ENCODE results near the gene OPRL1.

Gene OPRL1

DNA sequence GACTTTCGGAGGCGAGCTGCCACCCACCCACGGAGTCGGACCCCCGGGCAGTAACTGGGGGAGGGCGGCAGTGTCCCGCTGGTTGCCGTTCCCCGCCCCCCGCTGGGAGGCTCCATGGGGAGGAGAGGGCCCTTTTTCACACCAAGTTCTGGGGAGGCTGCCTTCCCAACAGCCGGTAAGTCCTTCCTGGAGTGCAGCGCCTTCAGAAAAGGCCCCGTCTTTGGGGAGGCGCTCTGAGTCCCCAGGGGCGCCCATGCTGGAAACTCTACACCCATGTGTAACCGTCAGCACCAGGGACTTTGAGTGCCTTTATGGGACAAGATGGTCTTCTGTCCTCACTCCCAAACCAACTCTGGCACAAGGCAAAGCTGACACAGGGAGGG, 30.0 kb upstream of the OPRL1 start:
- TF ChIP-seq, protein P1, sequence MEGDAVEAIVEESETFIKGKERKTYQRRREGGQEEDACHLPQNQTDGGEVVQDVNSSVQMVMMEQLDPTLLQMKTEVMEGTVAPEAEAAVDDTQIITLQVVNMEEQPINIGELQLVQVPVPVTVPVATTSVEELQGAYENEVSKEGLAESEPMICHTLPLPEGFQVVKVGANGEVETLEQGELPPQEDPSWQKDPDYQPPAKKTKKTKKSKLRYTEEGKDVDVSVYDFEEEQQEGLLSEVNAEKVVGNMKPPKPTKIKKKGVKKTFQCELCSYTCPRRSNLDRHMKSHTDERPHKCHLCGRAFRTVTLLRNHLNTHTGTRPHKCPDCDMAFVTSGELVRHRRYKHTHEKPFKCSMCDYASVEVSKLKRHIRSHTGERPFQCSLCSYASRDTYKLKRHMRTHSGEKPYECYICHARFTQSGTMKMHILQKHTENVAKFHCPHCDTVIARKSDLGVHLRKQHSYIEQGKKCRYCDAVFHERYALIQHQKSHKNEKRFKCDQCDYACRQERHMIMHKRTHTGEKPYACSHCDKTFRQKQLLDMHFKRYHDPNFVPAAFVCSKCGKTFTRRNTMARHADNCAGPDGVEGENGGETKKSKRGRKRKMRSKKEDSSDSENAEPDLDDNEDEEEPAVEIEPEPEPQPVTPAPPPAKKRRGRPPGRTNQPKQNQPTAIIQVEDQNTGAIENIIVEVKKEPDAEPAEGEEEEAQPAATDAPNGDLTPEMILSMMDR (IDR thresholded peaks at IDR 0.05; ENCODE audit: low read length): no peak
- TF ChIP-seq EZH2 (IDR thresholded peaks at IDR 0.05; ENCODE audit: borderline replicate concordance, low read length): no peak
- H3K9me2 ChIP-seq (ENCODE audit: low read depth, low read length): no peaks in the 10 kb centered on the region
- no peak overlapping the region for H3K4me2 ChIP-seq (ENCODE audit: low read length)
- no peaks in the 10 kb centered on the region for H3K36me3 ChIP-seq (ENCODE audit: insufficient read depth, low read length)
- no peaks in the 10 kb centered on the region for H3K4me1 ChIP-seq (ENCODE audit: insufficient read depth, low read length, severe bottlenecking)
- peaks cover 19% of the 10 kb centered on the region; the same call in 1 of the 2 replicates for H3K27me3 ChIP-seq (ENCODE audit: insufficient read depth, low read length)
- no peaks in the 10 kb centered on the region for H3K9me3 ChIP-seq (ENCODE audit: low read length)
- no peaks in the 10 kb centered on the region for H4K20me1 ChIP-seq (ENCODE audit: insufficient read depth, low read length)
- no peak overlapping the region for H3K4me3 ChIP-seq (ENCODE audit: low read depth, low read length, poor library complexity, severe bottlenecking)
- H3K79me2 ChIP-seq (ENCODE audit: insufficient read depth, low read length): no peaks in the 10 kb centered on the region
- H3K27ac ChIP-seq (ENCODE audit: low read depth, low read length, poor library complexity, severe bottlenecking): no peak overlapping the region
- no peak overlapping the region for H3K9ac ChIP-seq (ENCODE audit: low read length)
- no peaks in the 10 kb centered on the region for H3F3A ChIP-seq (ENCODE audit: insufficient read depth, low read length)
- no peak overlapping the region for H2AFZ ChIP-seq (ENCODE audit: low read length)

DNA sequence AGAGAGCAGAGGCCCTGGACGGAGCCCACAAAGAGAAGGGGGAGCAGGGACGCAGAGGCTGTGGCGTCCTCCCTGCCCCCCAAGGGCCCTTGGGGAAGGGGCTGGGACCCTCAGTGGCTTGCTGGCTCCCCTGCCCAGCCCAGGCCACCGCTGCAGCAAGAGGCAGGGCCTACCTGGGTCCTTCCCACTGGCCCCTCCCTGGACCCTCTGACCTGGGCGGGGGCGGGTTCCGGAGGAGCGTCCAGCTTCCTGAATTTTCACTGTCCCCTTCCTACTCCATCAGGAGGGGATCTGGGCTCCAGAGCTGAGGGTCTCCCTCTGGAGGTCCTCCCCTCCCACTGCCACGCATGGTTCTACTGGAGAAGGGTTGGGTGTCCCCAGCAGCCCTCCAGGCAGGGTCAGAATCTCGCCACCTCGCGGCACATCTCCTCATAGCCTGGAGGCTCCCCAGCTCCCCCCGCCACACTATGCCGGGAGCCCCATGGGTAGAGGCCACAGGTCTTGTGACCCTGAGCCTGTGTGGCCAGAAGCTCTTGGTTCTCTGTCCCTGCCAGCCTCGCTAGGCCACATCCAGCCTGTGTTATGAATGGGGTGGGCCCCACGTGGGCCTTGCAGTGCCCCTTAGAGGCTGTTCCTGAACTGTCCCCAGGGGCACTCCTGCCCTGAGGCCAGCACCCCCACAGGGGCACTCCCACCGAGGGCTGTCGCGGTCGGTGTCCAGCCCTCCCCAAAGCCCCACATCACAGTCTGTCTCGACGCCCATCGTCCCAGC, 29.4 kb upstream of the OPRL1 start:
- TF ChIP-seq, protein P1 (IDR thresholded peaks at IDR 0.05; ENCODE audit: low read length): no peak
- no peak for TF ChIP-seq EZH2 (IDR thresholded peaks at IDR 0.05; ENCODE audit: borderline replicate concordance, low read length)
- Histone ChIP-seq H3K27me3 (ENCODE audit: insufficient read depth, low read length) (peaks cover 20% of the 10 kb centered on the region), H2AFZ (ENCODE audit: low read length) (no peak overlapping the region), H3K27ac (ENCODE audit: low read depth, low read length, poor library complexity, severe bottlenecking) (no peak overlapping the region), H3K36me3 (ENCODE audit: insufficient read depth, low read length) (no peaks in the 10 kb centered on the region), H3K9me2 (ENCODE audit: low read depth, low read length) (no peaks in the 10 kb centered on the region), H3K9ac (ENCODE audit: low read length) (no peak overlapping the region), H3K4me2 (ENCODE audit: low read length) (no peak overlapping the region), H3K9me3 (ENCODE audit: low read length) (no peaks in the 10 kb centered on the region), H3F3A (ENCODE audit: insufficient read depth, low read length) (no peaks in the 10 kb centered on the region), H3K79me2 (ENCODE audit: insufficient read depth, low read length) (no peaks in the 10 kb centered on the region), H3K4me3 (ENCODE audit: low read depth, low read length, poor library complexity, severe bottlenecking) (no peak overlapping the region), H4K20me1 (ENCODE audit: insufficient read depth, low read length) (no peaks in the 10 kb centered on the region), H3K4me1 (ENCODE audit: insufficient read depth, low read length, severe bottlenecking) (no peaks in the 10 kb centered on the region)

DNA sequence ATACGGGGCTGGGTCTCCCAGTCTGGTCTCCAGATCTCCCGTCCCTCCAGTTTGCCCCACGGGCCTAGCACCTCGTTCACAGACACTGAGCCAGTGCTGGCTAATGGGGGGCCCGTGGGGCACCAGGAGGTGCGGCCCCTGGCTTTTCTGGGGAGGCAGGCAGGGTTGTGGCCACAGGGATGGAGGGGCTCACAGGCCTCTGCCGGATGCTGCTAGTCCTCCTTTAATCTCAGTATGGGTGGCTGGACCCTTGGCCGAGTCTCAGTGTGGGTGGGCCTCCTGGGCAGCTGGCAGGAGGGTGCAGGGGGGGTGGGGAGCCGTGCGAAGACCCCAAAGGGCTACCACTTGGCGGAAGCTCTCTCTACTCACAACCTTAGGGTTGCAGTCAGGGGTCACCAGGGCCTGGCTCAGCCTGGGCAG, 28.8 kb upstream of the OPRL1 start:
- no peaks in the 10 kb centered on the region for H3K36me3 ChIP-seq (ENCODE audit: insufficient read depth, low read length)
- no peaks in the 10 kb centered on the region for H4K20me1 ChIP-seq (ENCODE audit: insufficient read depth, low read length)
- H3K9ac ChIP-seq (ENCODE audit: low read length): no peak overlapping the region
- H3K9me2 ChIP-seq (ENCODE audit: low read depth, low read length): no peaks in the 10 kb centered on the region
- no peaks in the 10 kb centered on the region for H3K4me1 ChIP-seq (ENCODE audit: insufficient read depth, low read length, severe bottlenecking)
- no peak overlapping the region for H3K4me3 ChIP-seq (ENCODE audit: low read depth, low read length, poor library complexity, severe bottlenecking)
- H3K79me2 ChIP-seq (ENCODE audit: insufficient read depth, low read length): no peaks in the 10 kb centered on the region
- TF ChIP-seq, protein P1 (IDR thresholded peaks at IDR 0.05; ENCODE audit: low read length): no peak
- TF ChIP-seq EZH2 (IDR thresholded peaks at IDR 0.05; ENCODE audit: borderline replicate concordance, low read length): no peak
- H3K4me2 ChIP-seq (ENCODE audit: low read length): no peak overlapping the region
- H2AFZ ChIP-seq (ENCODE audit: low read length): no peak overlapping the region
- no peaks in the 10 kb centered on the region for H3F3A ChIP-seq (ENCODE audit: insufficient read depth, low read length)
- H3K9me3 ChIP-seq (ENCODE audit: low read length): no peaks in the 10 kb centered on the region
- H3K27ac ChIP-seq (ENCODE audit: low read depth, low read length, poor library complexity, severe bottlenecking): no peak overlapping the region
- peaks cover 20% of the 10 kb centered on the region for H3K27me3 ChIP-seq (ENCODE audit: insufficient read depth, low read length)
